ENCODE data around the gene EDEM2.
"Not testable (repeated sequence)": the region's sequence is repeated elsewhere in the genome, so short reads cannot be mapped to it uniquely, and the experiment has no call there.

The EDEM2 gene

GRCh38 chr20:35085477-35086225 lies 61.5 kb downstream of the EDEM2 start:
- no peak for DNase-seq

- no peak for DNase-seq
Observed at GRCh38 chr20:35084998-35085397, 62.1 kb downstream of the EDEM2 start.

- DNase-seq, result not testable (repeated sequence)
Observed at GRCh38 chr20:35080348-35080642, 66.8 kb downstream of the EDEM2 start.

- no peak for DNase-seq
Observed at GRCh38 chr20:35079472-35080347, 67.4 kb downstream of the EDEM2 start.

GRCh38 chr20:35077872-35078271 lies 69.3 kb downstream of the EDEM2 start:
- no peak for DNase-seq

GRCh38 chr20:35077341-35077740 lies 69.8 kb downstream of the EDEM2 start:
- no peak for DNase-seq

GRCh38 chr20:35071436-35072153 lies 75.5 kb downstream of the EDEM2 start:
- not testable (repeated sequence) for DNase-seq

- no peak for DNase-seq
Observed at GRCh38 chr20:35066194-35066593, 80.9 kb downstream of the EDEM2 start.
